ENCODE results near the gene STRN4. TPM values are rescaled to one million over a fixed set of nuclear protein-coding genes. Genes with fewer than 3 reads are reported as not detected.

The STRN4 gene
- total and polyA plus RNA-seq, 9 of the 15 experiments (the other 6 are each of a cell fraction or from before 2014, with no cell fraction given) = 0.62 to 83.7 (median 36.9) TPM

GRCh38 chr19:46685189-46685588, 61.1 kb downstream of the STRN4 start:
- DNase-seq (ENCODE audit: extremely low read depth in 1 of 4, low spot score in 3 of 4) (no peak), FAIRE-seq (no peak), ATAC-seq (no peak)
- Histone ChIP-seq H3K4me3 (no peak overlapping the region), H3K9me1 (ENCODE audit: control insufficient read depth, insufficient read depth, low read length) (no peaks in the 10 kb centered on the region), H3K27ac (ENCODE audit: extremely low read depth, low read depth, low read length) (no peak overlapping the region), H3K9me3 (replicated peaks; ENCODE audit: control insufficient read depth, insufficient read depth, low read depth, low read length) (no peaks in the 10 kb centered on the region), H2AFZ (ENCODE audit: low read depth, low read length) (no peak overlapping the region), H3K9ac (ENCODE audit: insufficient read depth in 1 of 2, low read depth in 2 of 2, low read length in 2 of 2) (no peak overlapping the region), H3K4me1 (replicated peaks in 1 of 2; ENCODE audit: control insufficient read depth in 2 of 2, insufficient read depth in 2 of 2, low read length in 2 of 2) (no peaks in the 10 kb centered on the region), H3K36me3 (ENCODE audit: control insufficient read depth, insufficient read depth, low read length) (peaks cover 68% of the 10 kb centered on the region; the same call in 2 of the 3 replicates), H3K79me2 (ENCODE audit: control insufficient read depth, insufficient read depth, low read length) (no peaks in the 10 kb centered on the region), H3K4me2 (ENCODE audit: insufficient read depth, low read length) (no peak overlapping the region), H3K27me3 (ENCODE audit: control insufficient read depth in 2 of 2, insufficient read depth in 2 of 2, low read length in 2 of 2) (no peaks in the 10 kb centered on the region), H4K20me1 (replicated peaks; ENCODE audit: control insufficient read depth, insufficient read depth, low read length) (no peaks in the 10 kb centered on the region)
- TF ChIP-seq RBM25 (IDR thresholded peaks at IDR 0.05; ENCODE audit: low read depth, low read length, severe bottlenecking) (peak; percentile 51), BCOR (IDR thresholded peaks at IDR 0.05) (peak; percentile 13; the same call in 1 of the 2 replicates), POLR2A (conservative IDR thresholded peaks at IDR 0.05) (no peak)
- 71% methylated on average over 1 of the region's 3 CpGs for WGBS (ENCODE audit: insufficient coverage, low coverage, missing lambda C conversion rate)
- CTCF ChIA-PET (ENCODE audit: low intra/inter-chr PET ratio) = no interaction called here
- POLR2A ChIA-PET = no interaction called here
- in situ Hi-C loops (cut with MboI) = no loop called here
- intact Hi-C loops (cut with micrococcal nuclease) = no loop called here
- no TSS peak for BruUV-seq (replicated peaks)

GRCh38 chr19:46678110-46678732, 68.0 kb downstream of the STRN4 start:
- no peak overlapping the region for H3K27ac ChIP-seq (ENCODE audit: extremely low read depth, low read depth, low read length)
- ChIA-PET CTCF (ENCODE audit: low intra/inter-chr PET ratio) (no interaction called here), POLR2A (interaction anchor here (0.6 to 1.0 kb wide), 2 partner anchors 9 to 17 kb away, joined by 3 to 6 read pairs; partner anchors contain the start of gene DACT3)
- peak overlapping the region in 1 of 2 experiments; percentile 55; a peak in 1 of 4 replicates for H3K9ac ChIP-seq (ENCODE audit: insufficient read depth in 1 of 2, low read depth in 2 of 2, low read length in 2 of 2)
- intact Hi-C loops (cut with micrococcal nuclease) (no loop called here), in situ Hi-C loops (cut with MboI) (no loop called here)
- no peaks in the 10 kb centered on the region for H3K27me3 ChIP-seq (ENCODE audit: control insufficient read depth in 2 of 2, insufficient read depth in 2 of 2, low read length in 2 of 2)
- BruUV-seq (replicated peaks) = no TSS peak
- no peaks in the 10 kb centered on the region for H3K9me1 ChIP-seq (ENCODE audit: control insufficient read depth, insufficient read depth, low read length)
- no peak overlapping the region for H3K4me3 ChIP-seq
- DNase-seq (ENCODE audit: extremely low read depth in 1 of 4, low spot score in 3 of 4) (peak; percentile 86 to 99 (median 98)), FAIRE-seq (peak; percentile 82), ATAC-seq (peak; percentile 100)
- peaks cover 4% of the 10 kb centered on the region; the same call in 1 of the 3 replicates for H3K79me2 ChIP-seq (ENCODE audit: control insufficient read depth, insufficient read depth, low read length)
- peaks cover 0 to 15% of the 10 kb centered on the region in 2 experiments; a peak in 3 of 5 replicates for H3K4me1 ChIP-seq (replicated peaks in 1 of 2; ENCODE audit: control insufficient read depth in 2 of 2, insufficient read depth in 2 of 2, low read length in 2 of 2)
- H4K20me1 ChIP-seq (replicated peaks; ENCODE audit: control insufficient read depth, insufficient read depth, low read length) = no peaks in the 10 kb centered on the region; the same call in 1 of the 2 replicates
- H3K36me3 ChIP-seq (ENCODE audit: control insufficient read depth, insufficient read depth, low read length) = peaks cover 73% of the 10 kb centered on the region; the same call in 2 of the 3 replicates
- no peaks in the 10 kb centered on the region for H3K9me3 ChIP-seq (replicated peaks; ENCODE audit: control insufficient read depth, insufficient read depth, low read depth, low read length)
- 67% methylated on average over 24 of the region's 26 CpGs for whole genome bisulfite sequencing (ENCODE audit: insufficient coverage, low coverage, missing lambda C conversion rate)
- H2AFZ ChIP-seq (ENCODE audit: low read depth, low read length) = no peak overlapping the region
- H3K4me2 ChIP-seq (ENCODE audit: insufficient read depth, low read length) = no peak overlapping the region
- TF ChIP-seq GTF2F1 (IDR thresholded peaks at IDR 0.05; ENCODE audit: low read depth, low read length) = no peak
- TF ChIP-seq NCOA1 (IDR thresholded peaks at IDR 0.05; ENCODE audit: low read depth) = no peak
- TF ChIP-seq ELF1 (tag; IDR thresholded peaks at IDR 0.05) = peak; percentile 65; the same call in 1 of the 2 replicates
- no peak for TF ChIP-seq ZBTB12 (CRISPR knock-in tag; IDR thresholded peaks at IDR 0.05)
- TF ChIP-seq VEZF1 (CRISPR knock-in tag; IDR thresholded peaks at IDR 0.05) = peak; percentile 40; the same call in 1 of the 2 replicates
- no peak for TF ChIP-seq ZNF12 (CRISPR knock-in tag; IDR thresholded peaks at IDR 0.05)
- TF ChIP-seq SREBF1 (IDR thresholded peaks at IDR 0.05; ENCODE audit: borderline replicate concordance, low read depth, low read length) = no peak
- TF ChIP-seq ELF4 (CRISPR knock-in tag; IDR thresholded peaks at IDR 0.05) = no peak
